Neural cell (in vitro differentiated cells): ENCODE measurements around the gene OBSCN. TPM values are rescaled to one million over a fixed set of nuclear protein-coding genes. Genes with fewer than 3 reads are reported as not detected.

Experiments
- H2AFZ ChIP-seq: fragments of 200-600, 300-800 bp; sonication (generic), shearing (Covaris generic); 2 replicates; pipeline ENCODE4 v1.6.0; 2014; ENCODE audit warnings: low read depth, mild to moderate bottlenecking, antibody characterized with exemption, low read length, moderate library complexity
- H3F3A ChIP-seq: fragments of 200-600 bp; shearing (Covaris generic); 2 replicates; pipeline ENCODE4 v1.6.1; 2016; ENCODE audit warnings: mild to moderate bottlenecking, moderate library complexity, mixed read lengths, antibody characterized with exemption, low read length; ENCODE audit not compliant: insufficient read depth, poor library complexity, severe bottlenecking
- H3K27ac ChIP-seq: fragments of 200-600, 300-800 bp; sonication (generic), shearing (Covaris generic); 2 replicates; pipeline ENCODE4 v1.5.1; 2014; ENCODE audit warnings: mild to moderate bottlenecking, low read length, moderate library complexity
- H3K27me3 ChIP-seq: fragments of 300-800, 200-600 bp; sonication (generic), shearing (Covaris generic); 2 replicates; pipeline ENCODE4 v1.6.0; 2014; ENCODE audit warnings: mild to moderate bottlenecking, low read depth, low read length, moderate library complexity; ENCODE audit not compliant: insufficient read depth
- H3K36me3 ChIP-seq: fragments of 300-800, 200-600 bp; sonication (generic), shearing (Covaris generic); 2 replicates; pipeline ENCODE4 v1.5.1; 2014; ENCODE audit warnings: mild to moderate bottlenecking, antibody characterized with exemption, low read length, moderate library complexity; ENCODE audit not compliant: insufficient read depth
- H3K4me2 ChIP-seq: fragments of 300-800, 200-600 bp; sonication (generic), shearing (Covaris generic); 2 replicates; pipeline ENCODE4 v1.6.0; 2014; ENCODE audit warnings: mild to moderate bottlenecking, low read length
- H3K4me3 ChIP-seq: fragments of 300-800, 200-600 bp; sonication (generic), shearing (Covaris generic); 2 replicates; pipeline ENCODE4 v1.5.1; 2014; ENCODE audit warnings: mild to moderate bottlenecking, low read length, moderate library complexity
- H3K79me2 ChIP-seq: fragments of 200-600 bp; shearing (Covaris generic); replicated peaks from 2 replicates; pipeline ENCODE4 v1.6.0; 2014; ENCODE audit warnings: mild to moderate bottlenecking, low read length, moderate library complexity; ENCODE audit not compliant: insufficient read depth
- H3K9ac ChIP-seq: fragments of 300-800, 200-600 bp; sonication (generic), shearing (Covaris generic); 2 replicates; pipeline ENCODE4 v1.6.1; 2016; ENCODE audit warnings: mild to moderate bottlenecking, low read length, mixed read lengths
- H3K9me2 ChIP-seq: fragments of 200-600 bp; shearing (Covaris generic); 2 replicates; pipeline ENCODE4 v1.6.1; 2016; ENCODE audit warnings: mild to moderate bottlenecking, low read length, mixed read lengths; ENCODE audit not compliant: insufficient read depth
- H3K9me3 ChIP-seq: fragments of 200-600, 300-800 bp; sonication (generic), shearing (Covaris generic); 2 replicates; pipeline ENCODE4 v1.6.1; 2016; ENCODE audit warnings: mild to moderate bottlenecking, mixed run types, low read length, moderate library complexity, mixed read lengths
- H4K20me1 ChIP-seq: fragments of 200-600 bp; shearing (Covaris generic); 2 replicates; pipeline ENCODE4 v1.6.1; 2016; ENCODE audit warnings: mild to moderate bottlenecking, mixed run types; ENCODE audit not compliant: insufficient read depth
- CTCF ChIP-seq: fragments of 450-650 bp; IDR thresholded peaks from 2 replicates; pipeline ENCODE4 v1.5.1; 2014; ENCODE audit warnings: antibody characterized with exemption, mild to moderate bottlenecking, moderate library complexity; ENCODE audit not compliant: poor library complexity, severe bottlenecking
- EP300 ChIP-seq: fragments of 450-650 bp; conservative IDR thresholded peaks from 2 replicates; pipeline ENCODE4 v1.6.1; 2014; ENCODE audit warnings: antibody characterized with exemption, mild to moderate bottlenecking, moderate library complexity; ENCODE audit not compliant: poor library complexity, severe bottlenecking
- EZH2 ChIP-seq: fragments of 200-600, 300-800 bp; shearing (Covaris generic), sonication (generic); IDR thresholded peaks from 2 replicates; pipeline ENCODE4 v1.6.1; 2014; ENCODE audit warnings: antibody characterized with exemption, low read length, borderline replicate concordance, mild to moderate bottlenecking; ENCODE audit not compliant: insufficient read depth, poor library complexity, severe bottlenecking
- MXI1 ChIP-seq: fragments of 450-650 bp; conservative IDR thresholded peaks from 2 replicates; pipeline ENCODE4 v1.6.1; 2014; ENCODE audit warnings: antibody characterized with exemption, mild to moderate bottlenecking; ENCODE audit not compliant: poor library complexity, severe bottlenecking
- POLR2AphosphoS5 ChIP-seq: IDR thresholded peaks from 2 replicates; pipeline ENCODE4 v1.6.1; 2012
- RAD21 ChIP-seq: fragments of 450-650 bp; conservative IDR thresholded peaks from 2 replicates; pipeline ENCODE4 v1.6.1; 2014; ENCODE audit warnings: antibody characterized with exemption, mild to moderate bottlenecking, moderate library complexity
- SMC3 ChIP-seq: fragments of 450-650 bp; conservative IDR thresholded peaks from 2 replicates; pipeline ENCODE4 v1.6.1; 2014; ENCODE audit warnings: antibody characterized with exemption, mild to moderate bottlenecking, moderate library complexity; ENCODE audit not compliant: poor library complexity
- TAF1 ChIP-seq: IDR thresholded peaks from 2 replicates; pipeline ENCODE4 v1.6.1; 2012; ENCODE audit warnings: low read depth
- polyA plus RNA-seq: library from polyadenylated mRNA; depleted of rRNA; stranded (reverse); fragments of >200 nt; gene quantifications from 2 replicates; pipeline ENCODE4 v1.2.3, GENCODE V29; 2014
- TF ChIP-seq, protein P1 (sequence below): IDR thresholded peaks from 2 replicates; pipeline ENCODE4 v1.6.1; 2012; ENCODE audit warnings: borderline replicate concordance

Gene OBSCN
- polyA plus RNA-seq, 1 donor from 2014 or later: 7.2 TPM

DNA sequence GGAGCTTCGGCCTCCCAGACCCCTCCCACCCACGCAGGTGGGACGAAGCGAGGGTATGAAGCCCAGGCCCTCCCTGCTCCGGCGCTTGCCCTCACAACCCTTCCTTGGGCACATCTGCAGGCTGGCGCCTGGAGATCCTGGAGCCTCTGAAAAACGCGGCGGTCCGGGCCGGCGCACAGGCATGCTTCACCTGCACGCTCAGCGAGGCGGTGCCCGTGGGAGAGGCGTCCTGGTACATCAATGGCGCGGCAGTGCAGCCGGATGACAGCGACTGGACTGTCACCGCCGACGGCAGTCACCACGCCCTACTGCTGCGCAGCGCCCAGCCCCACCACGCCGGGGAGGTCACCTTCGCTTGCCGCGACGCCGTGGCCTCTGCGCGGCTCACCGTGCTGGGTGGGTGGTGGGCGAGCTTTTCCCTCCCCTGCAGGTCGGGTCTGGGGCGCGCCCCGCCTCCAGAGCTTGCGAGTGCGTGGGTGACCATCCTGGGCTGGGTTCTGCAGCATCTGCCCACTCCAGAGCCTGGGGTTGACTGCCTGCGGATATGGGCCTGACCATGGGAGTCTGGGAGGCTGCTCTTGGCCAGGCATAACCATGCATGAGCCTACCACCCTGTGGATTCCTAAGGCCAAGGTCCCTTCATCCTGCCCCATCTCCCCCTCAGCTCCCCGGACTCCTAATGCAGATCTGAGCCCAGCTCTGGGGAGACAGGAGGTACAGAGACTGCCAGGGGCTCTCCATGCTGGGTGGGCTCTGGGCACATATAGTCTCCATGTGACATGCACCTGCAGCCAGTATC, 108.9 kb downstream of the OBSCN start:
- Histone ChIP-seq H3K9ac (no peak overlapping the region), H4K20me1 (no peaks in the 10 kb centered on the region), H3K9me3 (peaks cover 3% of the 10 kb centered on the region), H3K27ac (no peak overlapping the region), H3K79me2 (no peaks in the 10 kb centered on the region), H3K4me2 (no peak overlapping the region), H2AFZ (no peak overlapping the region), H3K27me3 (no peaks in the 10 kb centered on the region), H3K36me3 (peaks cover 6% of the 10 kb centered on the region), H3K4me3 (no peak overlapping the region), H3K9me2 (no peaks in the 10 kb centered on the region), H3F3A (no peaks in the 10 kb centered on the region)
- no peak for TF ChIP-seq CTCF
- TF ChIP-seq MXI1: no peak
- TF ChIP-seq EZH2: no peak
- no peak for TF ChIP-seq POLR2AphosphoS5
- no peak for TF ChIP-seq RAD21
- TF ChIP-seq, protein P1, sequence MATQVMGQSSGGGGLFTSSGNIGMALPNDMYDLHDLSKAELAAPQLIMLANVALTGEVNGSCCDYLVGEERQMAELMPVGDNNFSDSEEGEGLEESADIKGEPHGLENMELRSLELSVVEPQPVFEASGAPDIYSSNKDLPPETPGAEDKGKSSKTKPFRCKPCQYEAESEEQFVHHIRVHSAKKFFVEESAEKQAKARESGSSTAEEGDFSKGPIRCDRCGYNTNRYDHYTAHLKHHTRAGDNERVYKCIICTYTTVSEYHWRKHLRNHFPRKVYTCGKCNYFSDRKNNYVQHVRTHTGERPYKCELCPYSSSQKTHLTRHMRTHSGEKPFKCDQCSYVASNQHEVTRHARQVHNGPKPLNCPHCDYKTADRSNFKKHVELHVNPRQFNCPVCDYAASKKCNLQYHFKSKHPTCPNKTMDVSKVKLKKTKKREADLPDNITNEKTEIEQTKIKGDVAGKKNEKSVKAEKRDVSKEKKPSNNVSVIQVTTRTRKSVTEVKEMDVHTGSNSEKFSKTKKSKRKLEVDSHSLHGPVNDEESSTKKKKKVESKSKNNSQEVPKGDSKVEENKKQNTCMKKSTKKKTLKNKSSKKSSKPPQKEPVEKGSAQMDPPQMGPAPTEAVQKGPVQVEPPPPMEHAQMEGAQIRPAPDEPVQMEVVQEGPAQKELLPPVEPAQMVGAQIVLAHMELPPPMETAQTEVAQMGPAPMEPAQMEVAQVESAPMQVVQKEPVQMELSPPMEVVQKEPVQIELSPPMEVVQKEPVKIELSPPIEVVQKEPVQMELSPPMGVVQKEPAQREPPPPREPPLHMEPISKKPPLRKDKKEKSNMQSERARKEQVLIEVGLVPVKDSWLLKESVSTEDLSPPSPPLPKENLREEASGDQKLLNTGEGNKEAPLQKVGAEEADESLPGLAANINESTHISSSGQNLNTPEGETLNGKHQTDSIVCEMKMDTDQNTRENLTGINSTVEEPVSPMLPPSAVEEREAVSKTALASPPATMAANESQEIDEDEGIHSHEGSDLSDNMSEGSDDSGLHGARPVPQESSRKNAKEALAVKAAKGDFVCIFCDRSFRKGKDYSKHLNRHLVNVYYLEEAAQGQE: no peak
- TF ChIP-seq TAF1: no peak
- TF ChIP-seq EP300: no peak
- TF ChIP-seq SMC3: no peak

DNA sequence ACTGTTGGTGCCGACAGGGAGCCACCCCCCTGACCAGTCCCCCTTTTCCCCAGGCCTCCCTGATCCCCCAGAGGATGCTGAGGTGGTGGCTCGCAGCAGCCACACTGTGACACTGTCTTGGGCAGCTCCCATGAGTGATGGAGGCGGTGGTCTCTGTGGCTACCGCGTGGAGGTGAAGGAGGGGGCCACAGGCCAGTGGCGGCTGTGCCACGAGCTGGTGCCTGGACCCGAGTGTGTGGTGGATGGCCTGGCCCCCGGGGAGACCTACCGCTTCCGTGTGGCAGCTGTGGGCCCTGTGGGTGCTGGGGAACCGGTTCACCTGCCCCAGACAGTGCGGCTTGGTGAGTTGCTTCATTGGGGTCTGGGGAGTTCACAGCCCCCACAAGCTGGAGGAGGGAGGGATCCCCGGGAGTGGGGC, 109.6 kb downstream of the OBSCN start:
- Histone ChIP-seq H3K4me3 (no peak overlapping the region), H4K20me1 (no peaks in the 10 kb centered on the region), H3K9me3 (no peaks in the 10 kb centered on the region), H3K9me2 (no peaks in the 10 kb centered on the region), H3F3A (no peaks in the 10 kb centered on the region), H3K27me3 (no peaks in the 10 kb centered on the region), H2AFZ (no peak overlapping the region), H3K4me2 (no peak overlapping the region), H3K9ac (no peak overlapping the region), H3K79me2 (no peaks in the 10 kb centered on the region), H3K27ac (no peak overlapping the region), H3K36me3 (peaks cover 6% of the 10 kb centered on the region)
- no peak for TF ChIP-seq CTCF
- no peak for TF ChIP-seq EZH2
- no peak for TF ChIP-seq MXI1
- no peak for TF ChIP-seq POLR2AphosphoS5
- TF ChIP-seq, protein P1: no peak
- TF ChIP-seq TAF1: no peak
- TF ChIP-seq RAD21: no peak
- no peak for TF ChIP-seq SMC3
- TF ChIP-seq EP300: no peak
